ENCODE data around the gene GPR27. TPM values are rescaled to one million over a fixed set of nuclear protein-coding genes. Genes with fewer than 3 reads are reported as not detected.
A peak's percentile ranks its signal among the peaks of the same experiment; 100 is the strongest.

Gene GPR27
- total RNA-seq, 2 experiments from 2014 or later = 0.68 to 0.91 TPM

GRCh38 chr3:71759401-71759800 lies 5.7 kb downstream of the GPR27 start:
- H3K9me3 Mint-ChIP-seq = no peaks in the 10 kb centered on the region
- peaks cover 45% of the 10 kb centered on the region for H3K27me3 Mint-ChIP-seq
- no peak for DNase-seq
- no peak overlapping the region for H3K27ac Mint-ChIP-seq
- peaks cover 6% of the 10 kb centered on the region for H3K4me1 Mint-ChIP-seq
- H3K4me3 Mint-ChIP-seq = no peak overlapping the region
- H3K36me3 Mint-ChIP-seq = no peaks in the 10 kb centered on the region

- no peak for DNase-seq
- no peaks in the 10 kb centered on the region for H3K36me3 Mint-ChIP-seq
- no peaks in the 10 kb centered on the region for H3K9me3 Mint-ChIP-seq
- H3K4me3 Mint-ChIP-seq = no peak overlapping the region
- H3K27me3 Mint-ChIP-seq = peaks cover 40% of the 10 kb centered on the region
- H3K4me1 Mint-ChIP-seq = peaks cover 6% of the 10 kb centered on the region
- no peak overlapping the region for H3K27ac Mint-ChIP-seq
Measured at GRCh38 chr3:71760140-71760539, 6.5 kb downstream of the GPR27 start.

GRCh38 chr3:71763426-71763825 lies 9.8 kb downstream of the GPR27 start:
- Mint-ChIP-seq H3K27ac (no peak overlapping the region), H3K27me3 (peaks cover 21% of the 10 kb centered on the region), H3K4me1 (no peaks in the 10 kb centered on the region), H3K4me3 (no peak overlapping the region), H3K36me3 (no peaks in the 10 kb centered on the region), H3K9me3 (no peaks in the 10 kb centered on the region)
- DNase-seq = no peak

GRCh38 chr3:71771126-71771525 lies 17.5 kb downstream of the GPR27 start:
- Mint-ChIP-seq H3K4me3 (no peak overlapping the region), H3K9me3 (no peaks in the 10 kb centered on the region), H3K27ac (no peak overlapping the region), H3K36me3 (no peaks in the 10 kb centered on the region), H3K27me3 (peaks cover 4% of the 10 kb centered on the region), H3K4me1 (no peaks in the 10 kb centered on the region)
- DNase-seq = no peak

- Mint-ChIP-seq H3K36me3 (no peaks in the 10 kb centered on the region), H3K4me3 (no peak overlapping the region), H3K4me1 (no peaks in the 10 kb centered on the region), H3K27ac (no peak overlapping the region), H3K9me3 (no peaks in the 10 kb centered on the region), H3K27me3 (peaks cover 4% of the 10 kb centered on the region)
- DNase-seq = no peak
Measured at GRCh38 chr3:71771884-71772283, 18.2 kb downstream of the GPR27 start.

- Mint-ChIP-seq H3K27ac (no peak overlapping the region), H3K36me3 (no peaks in the 10 kb centered on the region)
Measured at GRCh38 chr3:71776538-71776937, 22.9 kb downstream of the GPR27 start.

GRCh38 chr3:71778353-71778752 lies 24.7 kb downstream of the GPR27 start:
- no peak for DNase-seq
- no peaks in the 10 kb centered on the region for H3K4me1 Mint-ChIP-seq

More at GRCh38 chr3:71776538-71776937, 22.9 kb downstream of the GPR27 start:
- Mint-ChIP-seq H3K9me3 (no peaks in the 10 kb centered on the region), H3K27me3 (peaks cover 30% of the 10 kb centered on the region), H3K4me1 (no peaks in the 10 kb centered on the region), H3K4me3 (no peak overlapping the region)
- DNase-seq = no peak

GRCh38 chr3:71779674-71780377 lies 26.2 kb downstream of the GPR27 start:
- peaks cover 7% of the 10 kb centered on the region for H3K4me1 Mint-ChIP-seq
- H3K4me3 Mint-ChIP-seq = no peak overlapping the region
- no peaks in the 10 kb centered on the region for H3K9me3 Mint-ChIP-seq
- H3K27ac Mint-ChIP-seq = no peak overlapping the region
- DNase-seq = no peak
- H3K27me3 Mint-ChIP-seq = peaks cover 60% of the 10 kb centered on the region
- H3K36me3 Mint-ChIP-seq = no peaks in the 10 kb centered on the region

More at GRCh38 chr3:71778353-71778752, 24.7 kb downstream of the GPR27 start:
- Mint-ChIP-seq H3K36me3 (no peaks in the 10 kb centered on the region), H3K4me3 (no peak overlapping the region), H3K27ac (no peak overlapping the region), H3K27me3 (peaks cover 46% of the 10 kb centered on the region), H3K9me3 (no peaks in the 10 kb centered on the region)

GRCh38 chr3:71780430-71780829 lies 26.8 kb downstream of the GPR27 start:
- Mint-ChIP-seq H3K4me3 (no peak overlapping the region), H3K27ac (no peak overlapping the region), H3K27me3 (peaks cover 63% of the 10 kb centered on the region), H3K4me1 (peaks cover 9% of the 10 kb centered on the region), H3K36me3 (no peaks in the 10 kb centered on the region), H3K9me3 (no peaks in the 10 kb centered on the region)
- DNase-seq = no peak

- DNase-seq = no peak
- Mint-ChIP-seq H3K27me3 (peaks cover 81% of the 10 kb centered on the region), H3K4me3 (no peak overlapping the region), H3K9me3 (no peaks in the 10 kb centered on the region), H3K4me1 (peaks cover 17% of the 10 kb centered on the region), H3K36me3 (no peaks in the 10 kb centered on the region), H3K27ac (no peak overlapping the region)
Measured at GRCh38 chr3:71783152-71783551, 29.5 kb downstream of the GPR27 start.

GRCh38 chr3:71784201-71784913 lies 30.7 kb downstream of the GPR27 start:
- no peaks in the 10 kb centered on the region for H3K36me3 Mint-ChIP-seq
- peak overlapping the region; percentile 40 for H3K27ac Mint-ChIP-seq
- H3K4me3 Mint-ChIP-seq = peak overlapping the region; percentile 77
- H3K27me3 Mint-ChIP-seq = peaks cover 71% of the 10 kb centered on the region
- DNase-seq = no peak
- no peaks in the 10 kb centered on the region for H3K9me3 Mint-ChIP-seq
- H3K4me1 Mint-ChIP-seq = peaks cover 17% of the 10 kb centered on the region

- peaks cover 65% of the 10 kb centered on the region for H3K27me3 Mint-ChIP-seq
- peak within 1 kb of the TSS; percentile 77 for H3K4me3 Mint-ChIP-seq
- no peaks in the 10 kb centered on the region for H3K36me3 Mint-ChIP-seq
- peak; percentile 50 for DNase-seq
- no peaks in the 10 kb centered on the region for H3K9me3 Mint-ChIP-seq
- H3K4me1 Mint-ChIP-seq = peaks cover 17% of the 10 kb centered on the region
- H3K27ac Mint-ChIP-seq = peak within 1 kb of the TSS; percentile 40
Measured at GRCh38 chr3:71784914-71785531, 31.4 kb downstream of the GPR27 start, which contains the start of gene PROK2. Gene PROK2, minus strand, starts transcription at chr3:71785148. Its CDS starts 96 bp downstream, at chr3:71785052.

GRCh38 chr3:71785532-71786216 lies 32.0 kb downstream of the GPR27 start:
- Mint-ChIP-seq H3K4me1 (peaks cover 17% of the 10 kb centered on the region), H3K9me3 (no peaks in the 10 kb centered on the region), H3K27me3 (peaks cover 59% of the 10 kb centered on the region), H3K36me3 (no peaks in the 10 kb centered on the region), H3K4me3 (peak overlapping the region; percentile 64), H3K27ac (no peak overlapping the region)
- no peak for DNase-seq

- no peak for DNase-seq
- peaks cover 17% of the 10 kb centered on the region for H3K4me1 Mint-ChIP-seq
- no peaks in the 10 kb centered on the region for H3K36me3 Mint-ChIP-seq
- peaks cover 54% of the 10 kb centered on the region for H3K27me3 Mint-ChIP-seq
- no peak overlapping the region for H3K27ac Mint-ChIP-seq
- H3K4me3 Mint-ChIP-seq = no peak overlapping the region
- no peaks in the 10 kb centered on the region for H3K9me3 Mint-ChIP-seq
Measured at GRCh38 chr3:71786217-71786549, 32.5 kb downstream of the GPR27 start.

- Mint-ChIP-seq H3K36me3 (no peaks in the 10 kb centered on the region), H3K4me1 (peaks cover 17% of the 10 kb centered on the region), H3K9me3 (no peaks in the 10 kb centered on the region), H3K27me3 (peaks cover 51% of the 10 kb centered on the region), H3K27ac (no peak overlapping the region), H3K4me3 (no peak overlapping the region)
- no peak for DNase-seq
Measured at GRCh38 chr3:71786551-71786950, 32.9 kb downstream of the GPR27 start.

Data from activated naive CD8-positive, alpha-beta T cell treated with anti-CD3 and anti-CD28 coated beads for 36 hours (primary cell).